MM.1S (cell line): ENCODE measurements around the gene FGFBP3.

Experiments used
- CTCF ChIP-seq: fragments of 300-600 bp; sonication (generic); IDR thresholded peaks from 2 replicates; pipeline ENCODE4 v1.5.1; 2016; ENCODE audit warnings: antibody characterized with exemption, low read length, mixed read lengths
- EZH2 ChIP-seq: fragments of 300-600 bp; sonication (generic); optimal IDR thresholded peaks from 2 replicates; pipeline ENCODE3; 2017; ENCODE audit warnings: low read depth, mild to moderate bottlenecking, antibody characterized with exemption, low read length, mixed read lengths
- EZH2phosphoT487 ChIP-seq: fragments of 300-600 bp; sonication (generic); IDR thresholded peaks from 2 replicates; pipeline ENCODE4 v1.6.1; 2018; ENCODE audit warnings: antibody characterized with exemption, low read length

- TF ChIP-seq CTCF (no peak), EZH2phosphoT487 (no peak), EZH2 (no peak)
These were observed 17.9 kb downstream of the FGFBP3 start for GRCh38 chr10:91891125-91892001.
